HG02970 (cell line): ENCODE data around the gene CYP27B1.

Experiments used
- ATAC-seq: cut with Tn5 transposase; IDR thresholded peaks from one replicate; pipeline ENCODE4 v1.9.1; 2021; ENCODE audit warnings: mild to moderate bottlenecking, moderate library complexity, moderate number of reproducible peaks; ENCODE audit not compliant: unreplicated experiment, low FRiP score

CYP27B1 gene

GRCh38 chr12:57769594-57769993 is 2.7 kb upstream of the CYP27B1 start:
- no peak for ATAC-seq

DNA sequence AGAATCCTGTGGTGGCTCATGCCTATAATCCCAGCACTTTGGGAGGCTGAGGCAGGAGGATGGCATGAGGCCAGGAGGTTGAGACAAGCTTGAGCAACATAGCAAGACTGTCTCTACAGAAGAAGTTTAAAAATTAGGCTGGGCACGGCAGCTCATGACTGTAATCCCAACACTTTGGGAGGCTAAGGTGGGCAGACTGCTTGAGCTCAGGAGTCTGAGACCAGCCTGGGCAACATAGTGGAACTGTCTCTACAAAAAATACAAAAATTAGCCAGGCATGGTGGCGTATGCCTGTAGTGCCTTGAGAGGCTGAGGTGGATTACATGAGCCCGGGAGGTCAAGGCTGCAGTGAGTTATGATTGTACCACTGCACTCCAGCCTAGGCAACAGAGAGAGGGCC is 998 bp upstream of the CYP27B1 start:
- no peak for ATAC-seq

GRCh38 chr12:57767305-57767698 is 424 bp upstream of the CYP27B1 start:
- ATAC-seq, result no peak

GRCh38 chr12:57765698-57766463 is 997 bp downstream of the CYP27B1 start:
- no peak for ATAC-seq

- ATAC-seq, result no peak
These were observed 1.7 kb downstream of the CYP27B1 start for GRCh38 chr12:57765003-57765697.

- ATAC-seq, result no peak
These were observed 2.2 kb downstream of the CYP27B1 start for GRCh38 chr12:57764662-57765002.

- no peak for ATAC-seq
These were observed 2.8 kb downstream of the CYP27B1 start for GRCh38 chr12:57763881-57764661.

DNA sequence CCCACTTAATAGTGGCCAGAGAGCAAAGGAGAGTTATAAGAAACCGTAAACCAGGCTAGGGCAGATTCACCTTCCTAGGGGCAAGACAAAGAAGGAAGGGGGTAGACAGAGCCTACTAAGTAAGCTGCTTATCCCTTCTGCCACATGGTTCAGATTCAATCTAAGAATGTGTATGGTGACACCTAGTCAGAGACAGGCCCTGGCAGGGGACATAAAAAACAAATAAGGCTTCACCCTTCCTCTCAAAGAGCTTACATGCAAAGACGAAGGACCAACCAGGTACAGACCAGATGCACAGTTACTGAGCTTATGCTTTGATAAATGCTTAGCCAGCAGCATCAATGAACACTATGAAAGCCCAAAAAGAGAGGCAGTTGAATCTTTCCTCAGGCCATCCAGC is 4.4 kb downstream of the CYP27B1 start:
- no peak for ATAC-seq

GRCh38 chr12:57761391-57761998 is 5.4 kb downstream of the CYP27B1 start:
- no peak for ATAC-seq

GRCh38 chr12:57760347-57760982 is 6.4 kb downstream of the CYP27B1 start:
- no peak for ATAC-seq

DNA sequence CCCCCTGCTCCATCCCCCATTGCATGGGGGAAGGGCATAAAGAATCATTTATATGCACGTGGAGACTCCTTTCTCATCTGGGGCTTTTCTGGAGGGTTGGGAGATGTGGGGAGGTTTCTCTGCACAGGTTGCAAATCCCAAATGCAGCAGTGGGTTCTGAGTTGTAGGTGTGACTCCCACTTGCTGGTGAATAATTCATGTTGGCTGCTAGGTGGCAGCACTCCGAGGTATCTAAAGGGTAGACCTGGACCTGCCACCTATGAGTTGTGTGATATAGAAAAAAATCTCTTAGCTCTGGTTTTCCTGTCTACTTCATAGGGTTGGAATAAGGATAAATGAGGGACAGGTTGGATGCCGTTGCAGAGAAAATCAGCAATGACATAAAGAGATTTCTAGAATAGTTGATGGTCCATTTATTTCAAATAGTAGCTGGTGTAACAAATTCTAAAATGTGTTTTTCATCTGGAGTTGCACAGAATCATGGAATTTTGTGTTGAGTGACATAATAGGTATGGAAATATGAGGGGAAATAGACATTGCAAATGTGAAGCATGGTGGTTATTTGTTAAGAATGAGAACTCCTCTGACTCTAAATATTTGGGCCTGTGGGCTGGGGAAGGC is 7.4 kb downstream of the CYP27B1 start:
- ATAC-seq, result no peak

DNA sequence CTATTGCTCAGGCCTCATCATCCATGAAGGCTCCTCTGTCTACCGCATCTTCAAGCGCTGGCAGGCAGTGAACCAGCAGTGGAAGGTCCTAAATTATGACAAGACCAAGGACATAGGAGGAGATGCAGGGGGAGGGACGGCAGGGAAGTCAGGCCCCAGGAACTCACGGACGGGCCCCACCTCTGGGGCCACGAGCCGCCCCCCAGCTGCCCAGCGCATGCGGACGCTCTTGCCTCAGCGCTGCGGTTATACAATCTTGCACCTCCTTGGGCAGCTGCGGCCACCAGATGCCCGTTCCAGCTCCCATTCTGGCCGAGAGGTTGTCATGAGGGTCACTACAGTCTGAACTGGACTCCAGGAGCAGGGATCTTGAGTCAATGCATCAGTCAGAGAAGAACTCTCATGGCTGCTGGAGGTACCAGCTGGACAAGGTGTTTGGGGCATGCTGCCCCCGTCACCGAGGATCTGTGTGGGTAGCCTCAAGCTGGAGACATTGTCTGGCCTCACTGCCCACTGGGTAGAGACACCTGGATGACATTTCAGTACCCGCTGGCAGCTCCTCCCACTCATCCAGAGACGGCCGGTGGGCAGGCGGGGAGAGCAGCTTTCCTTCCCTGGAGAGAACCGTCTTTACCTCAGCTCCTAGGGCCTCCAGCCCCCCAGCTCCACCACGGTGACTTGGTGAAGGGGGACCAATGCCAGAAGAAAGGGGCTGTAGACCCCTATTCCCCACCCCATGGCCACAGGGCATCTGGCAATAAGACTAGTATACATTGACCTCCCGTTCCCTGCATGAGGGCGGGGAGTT is 8.1 kb downstream of the CYP27B1 start:
- no peak for ATAC-seq

GRCh38 chr12:57757771-57758170 is 9.1 kb downstream of the CYP27B1 start:
- no peak for ATAC-seq

- ATAC-seq, result no peak
These were observed 10.2 kb downstream of the CYP27B1 start for GRCh38 chr12:57756406-57757341.

DNA sequence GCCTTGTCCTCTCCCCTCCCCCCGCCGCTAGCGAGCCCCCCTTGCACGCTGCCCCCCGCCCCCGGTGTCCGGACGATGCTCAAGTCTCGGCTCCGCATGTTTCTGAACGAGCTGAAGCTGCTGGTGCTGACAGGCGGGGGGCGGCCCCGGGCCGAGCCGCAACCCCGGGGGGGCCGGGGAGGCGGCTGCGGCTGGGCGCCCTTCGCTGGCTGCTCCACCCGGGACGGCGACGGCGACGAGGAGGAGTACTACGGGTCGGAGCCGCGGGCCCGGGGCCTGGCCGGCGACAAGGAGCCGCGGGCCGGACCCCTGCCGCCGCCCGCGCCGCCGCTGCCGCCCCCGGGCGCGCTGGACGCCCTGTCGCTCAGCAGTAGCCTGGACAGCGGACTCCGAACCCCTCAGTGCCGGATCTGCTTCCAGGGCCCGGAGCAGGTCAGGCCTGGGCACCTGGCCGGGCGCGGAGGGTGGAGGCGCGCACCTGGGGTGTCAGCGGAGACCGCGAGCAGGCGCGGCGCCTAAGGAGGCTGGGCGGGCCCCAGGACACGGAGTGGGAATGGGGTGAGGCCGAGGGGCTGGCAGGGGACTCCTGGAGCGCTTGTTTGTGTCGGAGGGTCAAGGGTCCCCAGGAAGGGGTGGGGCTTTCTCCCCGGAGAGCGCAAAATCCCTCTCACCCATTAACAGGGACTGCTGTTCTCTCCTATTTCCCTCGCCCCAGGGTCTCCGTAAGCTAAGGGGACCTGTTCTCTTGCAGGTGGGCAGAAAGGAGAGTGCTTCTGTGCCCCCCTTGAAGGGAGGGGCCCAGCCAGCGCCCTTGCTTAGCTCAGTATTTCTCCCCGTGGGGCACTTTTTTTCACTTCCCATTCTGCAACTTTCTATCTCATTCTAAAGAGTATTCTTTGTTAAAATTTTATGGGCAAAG is 11.2 kb downstream of the CYP27B1 start:
- ATAC-seq, result no peak

DNA sequence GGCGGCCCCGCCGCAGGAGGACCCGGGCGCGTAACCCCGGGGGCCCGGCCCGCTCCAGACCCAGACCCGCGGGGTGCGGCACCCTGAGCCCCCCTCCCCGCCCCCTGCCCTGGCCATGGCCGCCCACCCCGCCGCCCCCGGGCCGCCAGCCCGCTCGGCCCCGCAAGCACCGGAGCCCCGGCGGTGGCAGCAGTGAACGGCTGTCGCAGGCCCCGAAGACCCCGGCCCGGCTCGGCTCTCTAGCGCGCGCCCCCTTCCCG is 11.8 kb downstream of the CYP27B1 start:
- no peak for ATAC-seq

- no peak for ATAC-seq
These were observed 12.3 kb downstream of the CYP27B1 start, which contains the start of gene MARCHF9 for GRCh38 chr12:57754411-57755193. MARCHF9 (plus strand) TSS chr12:57755103; CDS start chr12:57755529, 426 bp downstream.
